ENCODE results near the gene FAM114A2. TPM values are rescaled to one million over a fixed set of nuclear protein-coding genes. Genes with fewer than 3 reads are reported as not detected.

Gene FAM114A2
- total RNA-seq, 2 experiments from 2014 or later: 16.5 to 33.2 TPM

DNA sequence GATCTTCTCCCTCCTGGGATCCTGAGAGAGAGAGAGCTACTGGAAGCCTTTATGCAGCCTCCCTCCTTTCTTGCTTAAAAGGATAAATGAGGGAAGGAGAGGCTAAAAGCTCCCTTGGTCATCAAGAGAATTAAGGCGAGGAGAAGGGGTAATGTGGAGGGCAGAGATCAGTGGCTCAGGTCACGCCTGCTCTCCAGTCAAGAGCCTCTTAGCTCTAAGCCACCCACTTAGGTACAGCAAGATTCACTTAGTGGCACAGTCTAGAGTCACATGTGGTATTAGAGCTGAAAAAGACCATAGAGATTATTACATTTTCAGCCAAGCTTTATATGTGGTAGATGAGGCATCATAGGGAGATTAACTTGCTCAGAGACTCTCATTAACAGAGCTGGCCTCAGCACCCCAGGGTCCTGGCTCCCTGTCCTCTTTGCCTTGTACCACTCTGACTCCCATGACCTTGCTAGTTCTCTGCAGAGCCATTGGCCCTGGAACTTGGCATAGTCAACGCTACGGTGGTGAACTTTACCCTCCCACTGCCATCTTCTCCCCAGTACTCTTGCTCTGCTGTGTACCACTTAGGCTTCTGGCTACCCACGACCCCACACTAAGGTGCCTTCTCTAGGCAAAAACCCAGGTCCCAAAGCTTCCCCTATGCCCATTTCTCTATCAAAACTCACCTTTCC is 37.7 kb upstream of the FAM114A2 start:
- BruUV-seq (replicated peaks): no TSS peak
- no peaks in the 10 kb centered on the region for H3K4me1 ChIP-seq (ENCODE audit: insufficient read depth, low read length, poor library complexity, severe bottlenecking)
- TF ChIP-seq EZH2phosphoT487 (IDR thresholded peaks at IDR 0.05; ENCODE audit: borderline replicate concordance, low read depth, low read length): no peak
- TF ChIP-seq, protein P1, sequence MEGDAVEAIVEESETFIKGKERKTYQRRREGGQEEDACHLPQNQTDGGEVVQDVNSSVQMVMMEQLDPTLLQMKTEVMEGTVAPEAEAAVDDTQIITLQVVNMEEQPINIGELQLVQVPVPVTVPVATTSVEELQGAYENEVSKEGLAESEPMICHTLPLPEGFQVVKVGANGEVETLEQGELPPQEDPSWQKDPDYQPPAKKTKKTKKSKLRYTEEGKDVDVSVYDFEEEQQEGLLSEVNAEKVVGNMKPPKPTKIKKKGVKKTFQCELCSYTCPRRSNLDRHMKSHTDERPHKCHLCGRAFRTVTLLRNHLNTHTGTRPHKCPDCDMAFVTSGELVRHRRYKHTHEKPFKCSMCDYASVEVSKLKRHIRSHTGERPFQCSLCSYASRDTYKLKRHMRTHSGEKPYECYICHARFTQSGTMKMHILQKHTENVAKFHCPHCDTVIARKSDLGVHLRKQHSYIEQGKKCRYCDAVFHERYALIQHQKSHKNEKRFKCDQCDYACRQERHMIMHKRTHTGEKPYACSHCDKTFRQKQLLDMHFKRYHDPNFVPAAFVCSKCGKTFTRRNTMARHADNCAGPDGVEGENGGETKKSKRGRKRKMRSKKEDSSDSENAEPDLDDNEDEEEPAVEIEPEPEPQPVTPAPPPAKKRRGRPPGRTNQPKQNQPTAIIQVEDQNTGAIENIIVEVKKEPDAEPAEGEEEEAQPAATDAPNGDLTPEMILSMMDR (conservative IDR thresholded peaks at IDR 0.05; ENCODE audit: low read length): no peak
- CTCF ChIA-PET (ENCODE audit: unreplicated experiment): interaction anchor here (0.6 to 1.0 kb wide), 2 partner anchors 25 to 465 kb away, joined by 3 to 4 read pairs; no protein-coding TSS in a partner anchor
- no peaks in the 10 kb centered on the region for H3K79me2 ChIP-seq (ENCODE audit: insufficient read depth, low read depth, low read length)
- H3K36me3 ChIP-seq (ENCODE audit: insufficient read depth, low read length): no peaks in the 10 kb centered on the region
- DNase-seq (ENCODE audit: low spot score): no peak
- no peaks in the 10 kb centered on the region for H3K9me2 ChIP-seq (ENCODE audit: insufficient read depth, low read length)
- no peaks in the 10 kb centered on the region for H3K9me3 ChIP-seq (ENCODE audit: low read length)
- POLR2A ChIA-PET: interaction anchor here (0.6 to 1.0 kb wide), 3 partner anchors 31 to 307 kb away, joined by 3 read pairs; no protein-coding TSS in a partner anchor
- intact Hi-C loops (cut with micrococcal nuclease; ENCODE audit: unreplicated experiment): no loop called here
- H4K20me1 ChIP-seq (ENCODE audit: insufficient read depth, low read length): no peaks in the 10 kb centered on the region
- H3K4me2 ChIP-seq (ENCODE audit: low read length): no peak overlapping the region
- H3K27ac ChIP-seq (ENCODE audit: low read depth, low read length, poor library complexity, severe bottlenecking): no peak overlapping the region
- H3K4me3 ChIP-seq (ENCODE audit: low read depth, low read length, poor library complexity, severe bottlenecking): no peak overlapping the region
- H2AFZ ChIP-seq (ENCODE audit: low read length): no peak overlapping the region

DNA sequence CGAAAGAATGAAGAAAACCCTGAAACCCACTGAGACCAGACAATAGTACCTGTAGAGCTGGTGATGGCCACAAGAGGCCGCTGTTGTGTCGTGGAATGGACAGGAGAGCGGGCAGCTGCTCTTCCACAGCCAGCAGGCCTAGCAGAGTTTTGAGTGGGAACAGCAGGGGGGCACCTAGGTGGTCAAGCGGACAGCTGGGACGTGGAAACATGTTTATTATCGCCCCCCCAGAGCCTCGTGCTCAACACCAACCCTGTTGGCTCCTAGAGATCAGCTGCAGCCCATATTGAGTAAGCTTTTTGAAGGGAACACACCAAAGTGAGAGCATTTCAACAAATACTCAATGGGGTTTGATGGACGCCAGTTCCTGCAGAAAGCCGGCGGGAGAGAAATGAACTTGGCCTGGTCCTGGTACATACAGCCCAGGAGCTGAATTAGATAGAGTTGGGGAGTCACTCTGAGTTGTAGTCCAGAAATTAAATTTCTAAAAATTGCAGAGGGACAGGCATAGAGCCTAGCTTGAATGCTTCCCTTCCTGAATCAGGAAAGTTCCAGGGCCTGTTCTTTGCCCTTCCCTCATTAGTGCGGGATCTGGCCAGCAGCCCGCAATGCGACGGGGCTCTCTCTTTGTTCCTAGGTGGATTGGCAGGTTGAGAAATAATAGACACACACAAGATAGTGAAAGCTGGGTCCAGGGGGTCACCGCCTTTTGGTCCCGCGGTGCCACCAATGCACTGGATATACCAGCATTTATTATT is 33.9 kb upstream of the FAM114A2 start:
- ChIA-PET CTCF (ENCODE audit: unreplicated experiment) (interaction anchor here (0.9 to 1.3 kb wide), 3 partner anchors 13 to 21 kb away, joined by 3 to 4 read pairs (median 3); no protein-coding TSS in a partner anchor), POLR2A (interaction anchor here (0.5 to 1.6 kb wide), 2 partner anchors 103 to 324 kb away, joined by 3 read pairs; no protein-coding TSS in a partner anchor)
- H3K79me2 ChIP-seq (ENCODE audit: insufficient read depth, low read depth, low read length): no peaks in the 10 kb centered on the region
- peak; percentile 76 for DNase-seq (ENCODE audit: low spot score)
- no peaks in the 10 kb centered on the region for H3K36me3 ChIP-seq (ENCODE audit: insufficient read depth, low read length)
- no peak overlapping the region for H3K27ac ChIP-seq (ENCODE audit: low read depth, low read length, poor library complexity, severe bottlenecking)
- no peaks in the 10 kb centered on the region for H3K4me1 ChIP-seq (ENCODE audit: insufficient read depth, low read length, poor library complexity, severe bottlenecking)
- TF ChIP-seq EZH2phosphoT487 (IDR thresholded peaks at IDR 0.05; ENCODE audit: borderline replicate concordance, low read depth, low read length): no peak
- TF ChIP-seq, protein P1 (conservative IDR thresholded peaks at IDR 0.05; ENCODE audit: low read length): peak; percentile 98
- no TSS peak for BruUV-seq (replicated peaks)
- H3K9me2 ChIP-seq (ENCODE audit: insufficient read depth, low read length): no peaks in the 10 kb centered on the region
- intact Hi-C loops (cut with micrococcal nuclease; ENCODE audit: unreplicated experiment): loop anchor here (1.0 to 5.0 kb wide), 4 partner anchors 98 to 540 kb away; no protein-coding TSS in a partner anchor
- peak overlapping the region; percentile 54; the same call in 1 of the 2 replicates for H2AFZ ChIP-seq (ENCODE audit: low read length)
- H4K20me1 ChIP-seq (ENCODE audit: insufficient read depth, low read length): no peaks in the 10 kb centered on the region
- H3K4me3 ChIP-seq (ENCODE audit: low read depth, low read length, poor library complexity, severe bottlenecking): peak overlapping the region; percentile 10
- H3K9me3 ChIP-seq (ENCODE audit: low read length): no peaks in the 10 kb centered on the region
- H3K4me2 ChIP-seq (ENCODE audit: low read length): peak overlapping the region; percentile 65

Measured in OCI-LY7 (cell line).